Naive B cell (primary cell): ENCODE results near the gene CDC42. TPM values are rescaled to one million over a fixed set of nuclear protein-coding genes. Genes with fewer than 3 reads are reported as not detected.

Experiments
- ATAC-seq, 2 donors: fragments of 150-1000 bp; cut with Tn5 transposase; 2 replicates each; pipeline ENCODE4 v1.10.0; 2021; ENCODE audit warnings: low read depth in 2 of 2, mild to moderate bottlenecking in 2 of 2, moderate library complexity in 2 of 2
- DNase-seq: peaks from one replicate; pipeline ENCODE4 v3.0.0; 2022
- H3K27ac Mint-ChIP-seq, 6 donors: one replicate each; pipeline ENCODE4 v1.8.0; 2020 to 2022; ENCODE audit warnings: mild to moderate bottlenecking in 6 of 6, mixed read lengths in 6 of 6, moderate library complexity in 5 of 6, inconsistent platforms in 2 of 6
- H3K27me3 Mint-ChIP-seq, 3 donors: one replicate each; pipeline ENCODE4 v1.8.0; 2021 to 2022; ENCODE audit warnings: mixed read lengths in 3 of 3, mild to moderate bottlenecking in 1 of 3
- H3K36me3 Mint-ChIP-seq, 2 donors: one replicate each; pipeline ENCODE4 v1.8.0; 2020 to 2022; ENCODE audit warnings: mixed read lengths in 2 of 2, inconsistent platforms in 1 of 2, mild to moderate bottlenecking in 1 of 2
- H3K4me1 Mint-ChIP-seq, 3 donors: one replicate each; pipeline ENCODE4 v1.8.0; 2020 to 2022; ENCODE audit warnings: mixed read lengths in 3 of 3, inconsistent platforms in 1 of 3, mild to moderate bottlenecking in 1 of 3, moderate library complexity in 1 of 3
- H3K4me3 Mint-ChIP-seq, 8 donors: one replicate each; pipeline ENCODE4 v1.8.0; 2020 to 2022; ENCODE audit warnings: mild to moderate bottlenecking in 8 of 8, mixed read lengths in 8 of 8, moderate library complexity in 8 of 8, inconsistent platforms in 2 of 8
- H3K9me3 Mint-ChIP-seq, 7 donors: one replicate each; pipeline ENCODE4 v1.8.0; 2020 to 2022; ENCODE audit warnings: mixed read lengths in 7 of 7, mild to moderate bottlenecking in 5 of 7, inconsistent platforms in 2 of 7, moderate library complexity in 1 of 7
- polyA plus RNA-seq, 6 donors: library from polyadenylated mRNA; unstranded; fragments of 300-500 nt; fragmentation: Illumina TruSeq; gene quantifications; one replicate each; pipeline ENCODE4 v1.2.3, GENCODE V29; 2021; ENCODE audit warnings: low read depth in 6 of 6

The CDC42 gene
- polyA plus RNA-seq, 6 donors from 2014 or later = 165 to 491 (median 378) TPM

- peak overlapping the region in 3 of 6 donors; percentile 36 to 46 (median 45) for H3K27ac Mint-ChIP-seq
- H3K9me3 Mint-ChIP-seq = peaks cover 0 to 1% (median 0%) of the 10 kb centered on the region in 7 donors
- H3K4me3 Mint-ChIP-seq = peak overlapping the region; percentile 42 to 80 (median 51)
- peaks cover 0 to 3% of the 10 kb centered on the region in 2 donors for H3K36me3 Mint-ChIP-seq
- ATAC-seq (no peak), DNase-seq (peak; percentile 20)
- H3K27me3 Mint-ChIP-seq = peaks cover 0 to 4% (median 0%) of the 10 kb centered on the region in 3 donors
- peaks cover 28 to 81% (median 59%) of the 10 kb centered on the region in 3 donors for H3K4me1 Mint-ChIP-seq
Observed at GRCh38 chr1:22056936-22057335, 4.4 kb downstream of the CDC42 start.

GRCh38 chr1:22057861-22058260 lies 5.4 kb downstream of the CDC42 start:
- Mint-ChIP-seq H3K27ac (peak overlapping the region in 3 of 6 donors; percentile 15 to 46 (median 44)), H3K9me3 (peaks cover 0 to 1% (median 0%) of the 10 kb centered on the region in 7 donors), H3K4me3 (peak overlapping the region in 3 of 8 donors; percentile 36 to 70 (median 66)), H3K36me3 (peaks cover 0 to 3% of the 10 kb centered on the region in 2 donors), H3K4me1 (peaks cover 36 to 85% (median 68%) of the 10 kb centered on the region in 3 donors), H3K27me3 (peaks cover 0 to 4% (median 0%) of the 10 kb centered on the region in 3 donors)
- DNase-seq = no peak
- ATAC-seq = no peak

- DNase-seq (no peak), ATAC-seq (no peak)
- Mint-ChIP-seq H3K4me3 (peak overlapping the region in 6 of 8 donors; percentile 14 to 72 (median 39)), H3K27me3 (no peaks in the 10 kb centered on the region), H3K9me3 (no peaks in the 10 kb centered on the region), H3K36me3 (peaks cover 0 to 12% of the 10 kb centered on the region in 2 donors), H3K4me1 (peaks cover 63 to 95% (median 86%) of the 10 kb centered on the region in 3 donors), H3K27ac (peak overlapping the region in 2 of 6 donors; percentile 24 to 26)
Observed at GRCh38 chr1:22064751-22065402, 12.4 kb downstream of the CDC42 start.

GRCh38 chr1:22071511-22071910 lies 19.0 kb downstream of the CDC42 start:
- DNase-seq (no peak), ATAC-seq (no peak)
- H3K27me3 Mint-ChIP-seq = no peaks in the 10 kb centered on the region
- H3K4me1 Mint-ChIP-seq = peaks cover 52 to 91% (median 69%) of the 10 kb centered on the region in 3 donors
- peaks cover 3 to 22% of the 10 kb centered on the region in 2 donors for H3K36me3 Mint-ChIP-seq
- H3K27ac Mint-ChIP-seq = peak overlapping the region in 5 of 6 donors; percentile 10 to 85 (median 35)
- H3K4me3 Mint-ChIP-seq = peak overlapping the region in 2 of 8 donors; percentile 34
- peaks cover 0 to 4% (median 0%) of the 10 kb centered on the region in 7 donors for H3K9me3 Mint-ChIP-seq

- ATAC-seq (peak; percentile 37 to 53), DNase-seq (no peak)
- Mint-ChIP-seq H3K27ac (peak overlapping the region; percentile 2 to 84 (median 79)), H3K27me3 (no peaks in the 10 kb centered on the region), H3K9me3 (peaks cover 0 to 4% (median 0%) of the 10 kb centered on the region in 7 donors), H3K4me3 (peak overlapping the region; percentile 42 to 90 (median 79)), H3K4me1 (peaks cover 51 to 91% (median 75%) of the 10 kb centered on the region in 3 donors), H3K36me3 (peaks cover 19 to 22% of the 10 kb centered on the region in 2 donors)
Observed at GRCh38 chr1:22074803-22075202, 22.3 kb downstream of the CDC42 start.

- H3K4me1 Mint-ChIP-seq = peaks cover 50 to 92% (median 72%) of the 10 kb centered on the region in 3 donors
- no peaks in the 10 kb centered on the region for H3K27me3 Mint-ChIP-seq
- peaks cover 20 to 24% of the 10 kb centered on the region in 2 donors for H3K36me3 Mint-ChIP-seq
- ATAC-seq (peak; percentile 67 to 68), DNase-seq (peak; percentile 37)
- H3K27ac Mint-ChIP-seq = peak overlapping the region; percentile 68 to 96 (median 90)
- H3K4me3 Mint-ChIP-seq = peak overlapping the region; percentile 67 to 90 (median 84)
- H3K9me3 Mint-ChIP-seq = peaks cover 0 to 4% (median 0%) of the 10 kb centered on the region in 7 donors
Observed at GRCh38 chr1:22075718-22076117, 23.2 kb downstream of the CDC42 start.

GRCh38 chr1:22076346-22076745 lies 23.8 kb downstream of the CDC42 start:
- Mint-ChIP-seq H3K27me3 (no peaks in the 10 kb centered on the region), H3K9me3 (peaks cover 0 to under 1% (median 0%) of the 10 kb centered on the region in 7 donors), H3K4me3 (peak overlapping the region; percentile 43 to 90 (median 84)), H3K27ac (peak overlapping the region; percentile 68 to 96 (median 90)), H3K36me3 (peaks cover 20 to 25% of the 10 kb centered on the region in 2 donors), H3K4me1 (peaks cover 53 to 95% (median 72%) of the 10 kb centered on the region in 3 donors)
- ATAC-seq (no peak), DNase-seq (no peak)

- DNase-seq (no peak), ATAC-seq (no peak)
- Mint-ChIP-seq H3K36me3 (peaks cover 24 to 31% of the 10 kb centered on the region in 2 donors), H3K9me3 (no peaks in the 10 kb centered on the region), H3K27me3 (no peaks in the 10 kb centered on the region), H3K4me1 (peaks cover 58 to 84% (median 64%) of the 10 kb centered on the region in 3 donors), H3K4me3 (peak overlapping the region in 3 of 8 donors; percentile 39 to 67 (median 55)), H3K27ac (peak overlapping the region in 3 of 6 donors; percentile 22 to 81 (median 73))
Observed at GRCh38 chr1:22077728-22078127, 25.2 kb downstream of the CDC42 start.

- Mint-ChIP-seq H3K9me3 (no peaks in the 10 kb centered on the region), H3K4me3 (peak overlapping the region in 4 of 8 donors; percentile 2 to 67 (median 47)), H3K36me3 (peaks cover 24 to 31% of the 10 kb centered on the region in 2 donors), H3K27me3 (no peaks in the 10 kb centered on the region), H3K4me1 (peaks cover 58 to 80% (median 64%) of the 10 kb centered on the region in 3 donors), H3K27ac (peak overlapping the region in 4 of 6 donors; percentile 3 to 81 (median 48))
- no peak for DNase-seq
- ATAC-seq = no peak
Observed at GRCh38 chr1:22078133-22078532, 25.6 kb downstream of the CDC42 start.

GRCh38 chr1:22080191-22080590 lies 27.7 kb downstream of the CDC42 start:
- Mint-ChIP-seq H3K27me3 (no peaks in the 10 kb centered on the region), H3K4me3 (peak overlapping the region in 3 of 8 donors; percentile 4 to 51 (median 24)), H3K27ac (peak overlapping the region in 1 of 6 donors; percentile 81), H3K9me3 (no peaks in the 10 kb centered on the region), H3K36me3 (peaks cover 30 to 31% of the 10 kb centered on the region in 2 donors), H3K4me1 (peaks cover 48 to 74% (median 65%) of the 10 kb centered on the region in 3 donors)
- ATAC-seq (no peak), DNase-seq (no peak)

GRCh38 chr1:22088331-22088730 lies 35.8 kb downstream of the CDC42 start:
- Mint-ChIP-seq H3K27ac (peak overlapping the region in 5 of 6 donors; percentile 16 to 86 (median 44)), H3K4me1 (peaks cover 60 to 82% (median 74%) of the 10 kb centered on the region in 3 donors), H3K4me3 (peak overlapping the region in 3 of 8 donors; percentile 13 to 67 (median 32)), H3K36me3 (peaks cover 8 to 21% of the 10 kb centered on the region in 2 donors), H3K27me3 (no peaks in the 10 kb centered on the region), H3K9me3 (no peaks in the 10 kb centered on the region)
- ATAC-seq (no peak), DNase-seq (no peak)

GRCh38 chr1:22089134-22089571 lies 36.6 kb downstream of the CDC42 start:
- H3K36me3 Mint-ChIP-seq = peaks cover 8 to 26% of the 10 kb centered on the region in 2 donors
- no peaks in the 10 kb centered on the region for H3K9me3 Mint-ChIP-seq
- DNase-seq = no peak
- H3K4me3 Mint-ChIP-seq = peak overlapping the region in 5 of 8 donors; percentile 56 to 81 (median 67)
- H3K4me1 Mint-ChIP-seq = peaks cover 58 to 83% (median 70%) of the 10 kb centered on the region in 3 donors
- ATAC-seq = no peak
- H3K27ac Mint-ChIP-seq = peak overlapping the region in 4 of 6 donors; percentile 20 to 86 (median 50)
- no peaks in the 10 kb centered on the region for H3K27me3 Mint-ChIP-seq

GRCh38 chr1:22089787-22090186 lies 37.3 kb downstream of the CDC42 start:
- peaks cover 8 to 24% of the 10 kb centered on the region in 2 donors for H3K36me3 Mint-ChIP-seq

More at GRCh38 chr1:22089787-22090186, 37.3 kb downstream of the CDC42 start:
- H3K9me3 Mint-ChIP-seq = no peaks in the 10 kb centered on the region
- H3K27me3 Mint-ChIP-seq = no peaks in the 10 kb centered on the region
- peaks cover 61 to 76% (median 68%) of the 10 kb centered on the region in 3 donors for H3K4me1 Mint-ChIP-seq
- DNase-seq = no peak
- no peak for ATAC-seq
- peak overlapping the region; percentile 23 to 92 (median 68) for H3K27ac Mint-ChIP-seq
- H3K4me3 Mint-ChIP-seq = peak overlapping the region; percentile 34 to 84 (median 72)
